HCEC 1CT (cell line): ENCODE data around the gene RNF152.
"Not testable (repeated sequence)": the region's sequence is repeated elsewhere in the genome, so short reads cannot be mapped to it uniquely, and the experiment has no call there.

Experiments used
- DNase-seq: peaks from one replicate; pipeline ENCODE4 v3.0.0-alpha.2; 2017

RNF152 gene

GRCh38 chr18:61808286-61808685 is 84.5 kb downstream of the RNF152 start:
- DNase-seq = no peak

GRCh38 chr18:61803393-61803792 is 89.4 kb downstream of the RNF152 start:
- DNase-seq = no peak

GRCh38 chr18:61797696-61798590 is 94.9 kb downstream of the RNF152 start:
- DNase-seq = no peak

GRCh38 chr18:61791031-61791430 is 101.8 kb downstream of the RNF152 start:
- no peak for DNase-seq

GRCh38 chr18:61787011-61787670 is 105.7 kb downstream of the RNF152 start:
- not testable (repeated sequence) for DNase-seq

- DNase-seq = no peak
Measured at GRCh38 chr18:61785588-61785987, 107.2 kb downstream of the RNF152 start.

GRCh38 chr18:61784834-61785233 is 108.0 kb downstream of the RNF152 start:
- no peak for DNase-seq

- no peak for DNase-seq
Measured at GRCh38 chr18:61782545-61782944, 110.3 kb downstream of the RNF152 start.

GRCh38 chr18:61776201-61776600 is 116.6 kb downstream of the RNF152 start:
- not testable (repeated sequence) for DNase-seq

GRCh38 chr18:61774846-61775245 is 118.0 kb downstream of the RNF152 start:
- DNase-seq = no peak

- no peak for DNase-seq
Measured at GRCh38 chr18:61772293-61772848, 120.4 kb downstream of the RNF152 start.

GRCh38 chr18:61771861-61772260 is 120.9 kb downstream of the RNF152 start:
- DNase-seq = no peak

GRCh38 chr18:61770279-61770678 is 122.5 kb downstream of the RNF152 start:
- no peak for DNase-seq

- DNase-seq = no peak
Measured at GRCh38 chr18:61766266-61766884, 126.4 kb downstream of the RNF152 start.

- no peak for DNase-seq
Measured at GRCh38 chr18:61765097-61765496, 127.7 kb downstream of the RNF152 start.

- no peak for DNase-seq
Measured at GRCh38 chr18:61764381-61764780, 128.4 kb downstream of the RNF152 start.

- no peak for DNase-seq
Measured at GRCh38 chr18:61761875-61762274, 130.9 kb downstream of the RNF152 start.
